HG02759 (cell line): ENCODE results near the gene LYRM1.
"Not testable (repeated sequence)": the region's sequence is repeated elsewhere in the genome, so short reads cannot be mapped to it uniquely, and the experiment has no call there.

Experiments
- ATAC-seq: cut with Tn5 transposase; IDR thresholded peaks from one replicate; pipeline ENCODE4 v1.9.1; 2021; ENCODE audit warnings: mild to moderate bottlenecking, moderate library complexity; ENCODE audit not compliant: unreplicated experiment

The LYRM1 gene

DNA sequence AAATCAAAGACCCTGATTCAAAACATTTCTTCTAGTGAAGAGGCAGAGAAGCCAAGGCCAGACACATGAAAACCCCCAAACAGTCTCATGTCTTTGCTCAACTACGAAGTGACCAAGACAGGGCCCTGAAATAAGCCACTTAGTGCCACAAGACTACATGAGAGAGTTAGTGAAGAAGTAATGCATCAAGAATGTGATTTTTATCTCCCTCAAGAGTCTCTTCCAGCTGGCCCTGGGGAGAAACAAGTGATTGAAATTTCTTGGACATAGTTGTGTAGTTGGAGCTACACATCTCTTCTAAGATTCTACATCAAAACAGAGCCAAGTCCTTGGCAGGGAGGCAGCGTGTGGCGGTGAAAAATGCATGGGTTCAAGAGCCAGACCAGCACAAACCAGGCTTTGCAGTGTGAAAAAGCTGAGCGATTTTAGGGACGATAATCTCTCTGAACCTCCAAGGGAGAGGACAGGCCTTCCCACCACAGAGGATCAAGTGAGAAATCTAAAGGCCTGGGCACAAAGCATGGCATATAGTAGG is 30.6 kb downstream of the LYRM1 start:
- no peak for ATAC-seq

GRCh38 chr16:20933589-20933988 is 33.0 kb downstream of the LYRM1 start:
- ATAC-seq = no peak

DNA sequence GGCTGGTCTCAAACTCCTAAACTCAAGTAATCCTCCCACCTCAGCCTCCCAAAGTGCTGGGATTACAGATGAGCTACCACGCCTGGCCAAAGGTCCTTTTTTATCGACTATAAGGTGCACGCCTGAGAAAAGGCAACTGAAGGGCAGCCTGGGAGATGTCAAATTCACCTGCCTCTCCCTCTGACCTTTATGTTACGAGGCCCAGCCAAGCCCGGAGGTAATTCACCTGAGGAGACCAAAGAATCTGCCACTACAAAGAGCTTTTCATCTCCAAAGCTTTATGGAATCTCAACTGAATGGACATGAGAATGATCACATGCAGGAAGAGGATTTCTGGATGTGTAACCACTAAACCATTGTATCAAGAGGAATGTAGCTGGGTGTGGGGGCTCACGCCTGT is 37.2 kb downstream of the LYRM1 start:
- no peak for ATAC-seq

- no peak for ATAC-seq
These were observed 37.9 kb downstream of the LYRM1 start for GRCh38 chr16:20938426-20938825.

DNA sequence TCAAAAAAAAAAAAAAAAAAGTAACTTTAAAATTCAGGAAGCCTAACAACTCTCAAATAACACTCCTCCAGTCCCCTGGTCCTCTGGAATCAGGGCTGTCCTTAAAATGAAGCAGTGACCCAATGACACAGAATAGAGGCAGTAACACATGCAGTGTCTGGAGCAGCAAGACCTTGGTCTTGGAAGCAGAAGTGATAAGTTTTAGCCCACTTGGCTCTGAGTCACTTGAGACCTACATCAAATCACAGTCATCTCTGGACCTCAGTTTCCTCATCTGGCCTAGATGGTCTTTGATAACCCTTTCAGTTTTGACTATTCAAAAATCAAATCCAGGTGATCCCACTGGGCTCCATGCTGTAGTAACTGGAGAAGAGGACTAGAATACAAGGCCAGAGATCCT is 39.0 kb downstream of the LYRM1 start:
- ATAC-seq = no peak

DNA sequence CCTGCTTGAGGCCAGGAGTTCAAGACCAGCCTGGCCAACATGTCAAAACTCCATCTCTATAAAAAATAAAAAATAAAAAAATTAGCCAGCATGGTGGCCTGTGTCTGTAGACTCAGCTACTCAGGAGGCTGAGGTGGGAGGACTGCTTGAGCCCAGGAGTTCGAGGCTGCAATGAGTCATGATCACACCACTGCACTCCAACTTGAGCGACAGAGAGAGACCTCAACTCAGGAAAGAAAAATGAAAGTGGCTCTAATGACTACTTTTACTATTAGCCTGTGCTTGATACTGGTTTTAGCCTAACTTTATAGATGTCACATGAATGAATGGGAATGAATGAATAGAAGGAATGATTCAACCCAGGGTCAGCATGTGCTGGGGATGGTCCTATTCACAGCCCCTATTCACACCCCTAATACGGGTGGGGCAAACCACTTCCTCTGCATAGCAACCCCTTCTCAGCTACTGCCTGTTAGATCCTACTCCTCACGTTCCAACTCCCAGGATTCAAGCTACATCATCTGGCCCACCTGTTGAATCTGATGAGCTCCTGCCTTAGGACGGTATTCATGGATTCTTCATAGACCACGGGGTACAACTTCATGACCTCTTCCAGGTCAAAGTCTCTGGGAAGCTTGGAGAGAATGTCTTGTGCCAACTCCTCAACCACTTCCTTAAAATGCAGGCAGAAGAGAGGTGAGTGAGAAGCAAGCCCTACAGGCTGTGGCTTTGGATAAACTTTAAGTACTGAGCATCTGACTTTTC is 40.5 kb downstream of the LYRM1 start:
- no peak for ATAC-seq

DNA sequence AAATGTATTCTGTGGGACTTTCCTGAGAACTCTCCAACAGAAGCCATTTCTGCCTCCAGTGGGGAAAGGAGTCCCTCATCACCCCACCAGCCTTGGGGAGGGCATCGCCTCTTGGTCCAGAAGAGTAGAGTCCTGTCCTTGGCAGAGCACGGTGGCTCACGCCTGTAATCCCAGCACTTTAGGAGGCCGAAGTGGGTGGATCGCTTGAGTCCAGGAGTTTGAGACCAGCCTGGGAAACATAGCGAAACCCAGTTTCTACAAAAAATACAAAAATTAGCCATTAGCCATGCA is 41.0 kb downstream of the LYRM1 start:
- no peak for ATAC-seq

DNA sequence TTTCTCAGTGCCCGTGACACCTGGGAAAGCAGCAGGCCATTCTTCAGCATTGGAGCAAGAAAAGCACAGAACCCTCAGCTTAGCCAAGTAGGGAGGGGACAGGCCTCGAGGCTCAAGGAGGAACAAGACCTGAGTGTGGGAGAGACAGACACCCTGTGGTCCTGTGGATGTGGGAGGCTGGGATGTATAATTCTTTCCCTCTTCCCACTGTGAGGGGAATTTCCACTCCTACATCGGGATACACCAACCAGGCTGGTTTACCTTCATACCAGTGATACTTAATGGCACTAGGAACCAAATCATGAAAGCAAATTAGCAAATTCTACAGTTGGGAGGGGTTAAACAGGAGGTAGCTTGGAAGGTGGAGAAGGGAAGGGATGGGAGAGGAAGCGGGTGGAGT is 41.7 kb downstream of the LYRM1 start:
- no peak for ATAC-seq

DNA sequence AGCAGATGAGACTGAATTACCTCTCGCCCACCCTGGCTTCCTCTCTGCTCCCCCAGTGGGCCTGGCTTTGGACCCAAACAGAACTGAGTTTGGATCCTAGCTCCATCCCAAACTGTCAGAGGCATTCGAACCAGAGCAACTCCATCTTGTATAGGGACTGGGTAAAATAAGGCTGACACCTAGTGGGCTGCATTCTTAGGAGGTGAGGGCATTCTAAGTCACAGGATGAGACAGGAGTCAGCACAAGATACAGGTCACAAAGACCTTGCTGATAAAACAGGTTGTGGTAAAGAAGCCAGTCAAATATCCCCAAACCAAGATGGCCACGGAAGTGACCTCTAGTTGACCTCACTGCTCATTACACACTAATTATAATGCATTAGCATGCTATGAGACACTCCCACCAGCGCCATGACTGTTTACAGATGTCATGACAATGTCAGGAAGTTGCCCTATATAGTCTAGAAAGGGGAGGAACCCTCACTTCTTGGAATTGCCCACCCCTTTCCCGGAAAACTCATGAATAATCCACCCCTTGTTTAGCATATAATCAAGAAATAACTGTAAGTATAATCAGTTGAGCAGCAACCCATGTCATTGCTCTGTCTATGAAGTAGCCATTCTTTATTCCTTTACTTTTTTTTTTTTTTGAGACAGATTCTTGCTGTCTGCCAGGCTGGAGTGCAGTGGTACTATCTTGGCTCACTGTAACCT is 44.4 kb downstream of the LYRM1 start:
- ATAC-seq = no peak

DNA sequence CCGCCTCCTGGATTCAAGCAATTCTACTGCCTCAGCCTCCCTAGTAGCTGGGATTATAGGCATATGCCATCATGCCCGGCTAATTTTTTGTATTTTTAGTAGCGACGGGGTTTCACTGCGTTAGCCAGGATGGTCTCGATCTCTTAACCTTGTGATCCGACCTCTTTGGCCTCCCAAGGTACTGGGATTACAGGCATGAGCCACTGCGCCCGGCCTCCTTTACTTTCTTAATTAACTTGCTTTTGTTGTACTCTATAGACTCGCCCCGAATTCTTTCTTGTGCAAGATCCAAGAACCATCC is 45.0 kb downstream of the LYRM1 start:
- not testable (repeated sequence) for ATAC-seq

GRCh38 chr16:20946015-20946629 is 45.6 kb downstream of the LYRM1 start:
- ATAC-seq = no peak

GRCh38 chr16:20948444-20948843 is 47.9 kb downstream of the LYRM1 start:
- ATAC-seq = no peak

DNA sequence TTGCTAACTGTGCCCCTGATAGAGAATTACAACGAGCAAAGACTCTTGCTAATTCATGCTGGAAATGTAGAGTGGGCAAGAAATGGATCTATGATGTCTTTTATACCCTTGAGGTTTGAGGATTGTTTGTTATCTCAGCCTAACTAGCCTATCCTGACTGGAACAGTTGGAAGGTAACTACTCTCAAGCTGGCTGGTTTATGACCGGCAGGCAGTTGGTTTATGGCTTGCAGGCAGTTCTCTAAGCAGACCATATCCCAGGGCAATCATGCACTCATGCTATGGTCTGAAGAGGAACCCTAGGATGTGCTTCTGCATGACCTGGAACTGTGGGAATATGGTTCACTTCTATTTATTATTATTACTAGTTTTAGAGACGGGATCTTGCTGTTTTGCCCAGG is 49.1 kb downstream of the LYRM1 start:
- no peak for ATAC-seq

DNA sequence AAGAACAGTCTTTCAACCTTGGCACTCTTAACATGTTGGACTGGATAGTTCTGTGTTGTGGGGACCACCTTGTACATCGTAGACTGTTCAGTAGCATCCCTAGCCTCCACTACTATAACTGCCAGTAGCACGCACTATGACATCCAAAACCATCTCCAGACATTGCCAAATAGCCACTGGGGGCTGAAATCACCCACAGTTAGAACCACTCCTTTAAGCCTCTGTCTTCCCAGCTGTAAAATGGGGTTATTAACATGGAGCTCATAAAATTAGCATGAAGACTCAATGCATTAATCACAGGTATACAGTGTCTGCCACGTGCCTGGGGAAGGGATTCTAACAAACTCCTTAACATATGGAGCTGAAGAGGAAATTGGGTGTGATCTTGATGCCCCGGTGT is 49.7 kb downstream of the LYRM1 start:
- ATAC-seq = no peak

GRCh38 chr16:20952139-20952920 is 51.8 kb downstream of the LYRM1 start:
- no peak for ATAC-seq

GRCh38 chr16:20954574-20954973 is 54.0 kb downstream of the LYRM1 start:
- no peak for ATAC-seq

- no peak for ATAC-seq
These were observed 55.7 kb downstream of the LYRM1 start for GRCh38 chr16:20956319-20956718.

GRCh38 chr16:20957153-20957552 is 56.6 kb downstream of the LYRM1 start:
- ATAC-seq = no peak

DNA sequence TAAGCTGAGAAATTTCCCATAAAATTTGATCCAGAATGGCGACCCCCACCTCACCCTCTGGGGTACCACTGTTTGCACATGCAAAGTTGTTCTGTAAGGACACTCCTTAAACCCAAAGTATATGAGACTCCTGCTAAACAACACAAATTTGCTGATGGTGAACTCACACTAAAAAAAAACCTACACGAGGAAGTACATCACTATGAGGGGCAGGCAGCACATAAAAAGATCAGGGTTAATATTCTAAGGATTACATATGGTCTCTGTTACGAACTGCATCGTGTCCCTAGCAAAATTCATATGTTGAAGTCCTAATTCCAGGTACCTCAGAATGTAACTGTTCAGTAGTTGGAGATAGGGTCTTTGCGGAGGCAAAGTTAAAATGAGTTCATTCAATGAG is 60.3 kb downstream of the LYRM1 start:
- no peak for ATAC-seq

- no peak for ATAC-seq
These were observed 68.2 kb downstream of the LYRM1 start for GRCh38 chr16:20968765-20969164.

DNA sequence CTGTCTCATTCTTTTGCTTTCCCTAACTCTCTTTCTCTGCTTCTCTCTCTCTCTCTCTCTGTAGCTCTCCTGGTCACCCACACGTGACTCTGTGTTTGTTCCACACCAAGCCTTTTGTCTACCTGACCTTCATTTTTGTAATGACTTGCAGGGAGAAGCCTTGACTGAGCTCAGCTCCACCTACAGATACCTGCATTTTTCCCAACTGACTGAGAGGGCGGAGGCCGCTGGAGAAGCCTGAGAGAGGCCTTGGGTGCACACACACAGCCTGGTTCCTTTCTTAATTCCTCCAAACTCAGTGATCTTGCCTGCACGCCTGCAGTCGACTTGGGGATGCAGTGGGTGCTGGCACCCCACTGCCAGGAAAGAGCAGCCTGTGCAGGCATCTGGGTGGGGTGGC is 68.8 kb downstream of the LYRM1 start:
- no peak for ATAC-seq

DNA sequence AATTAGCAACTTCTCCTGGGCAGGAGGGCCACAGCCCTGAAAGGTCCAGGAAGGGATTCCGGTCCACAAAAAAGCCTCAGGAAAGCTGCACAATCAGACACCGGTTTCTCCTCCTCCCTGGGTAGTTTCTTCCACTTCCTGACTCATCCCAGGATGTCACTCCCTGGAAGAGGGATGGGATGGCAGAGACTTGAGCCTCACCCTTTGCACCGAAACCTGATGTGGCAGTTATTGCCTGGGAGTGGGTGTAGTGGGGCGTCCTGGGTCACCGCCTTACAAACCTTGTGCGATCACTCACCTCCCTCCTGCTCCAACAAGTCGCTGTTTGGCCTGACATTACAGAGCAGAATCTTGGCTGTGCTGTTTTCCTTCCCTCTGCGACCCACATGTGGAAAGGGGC is 70.8 kb downstream of the LYRM1 start:
- ATAC-seq = no peak
